T-helper 17 cell (primary cell): ENCODE measurements around the gene POU2F3. TPM values are rescaled to one million over a fixed set of nuclear protein-coding genes. Genes with fewer than 3 reads are reported as not detected.
A peak's percentile ranks its signal among the peaks of the same experiment; 100 is the strongest.

Experiments used
- ATAC-seq: fragments of 150-1000 bp; cut with Tn5 transposase; 2 replicates; pipeline ENCODE4 v1.10.0; 2021; ENCODE audit warnings: mild to moderate bottlenecking, moderate library complexity
- DNase-seq, 3 donors: peaks; one replicate each; pipeline versions ENCODE4 v3.0.0 to v3.0.0-alpha.2; 2020 to 2021
- H3K9me3 ChIP-seq: one replicate; pipeline ENCODE4 v1.7.0; 2013; ENCODE audit warnings: low read length, mild to moderate bottlenecking; ENCODE audit not compliant: control insufficient read depth, poor library complexity, severe bottlenecking
- H3K27ac Mint-ChIP-seq: one replicate; pipeline ENCODE4 v1.8.0; 2022; ENCODE audit warnings: mild to moderate bottlenecking, moderate library complexity, mixed read lengths
- H3K27me3 Mint-ChIP-seq: one replicate; pipeline ENCODE4 v1.8.0; 2022; ENCODE audit warnings: mixed read lengths
- H3K36me3 Mint-ChIP-seq: one replicate; pipeline ENCODE4 v1.8.0; 2022; ENCODE audit warnings: low read depth, mixed read lengths
- H3K4me1 Mint-ChIP-seq: one replicate; pipeline ENCODE4 v1.8.0; 2022; ENCODE audit warnings: mild to moderate bottlenecking, mixed read lengths
- H3K4me3 Mint-ChIP-seq: one replicate; pipeline ENCODE4 v1.8.0; 2022; ENCODE audit warnings: mild to moderate bottlenecking, moderate library complexity, mixed read lengths
- total RNA-seq, 4 donors: library from RNA in 2 of 4; stranded (reverse) in 2 of 4; gene quantifications; one replicate each; pipeline ENCODE4 v1.2.3 and lab custom pipeline; 2022 to 2026

Gene POU2F3
- total RNA-seq, 2 donors from 2014 or later, result not detected

DNA sequence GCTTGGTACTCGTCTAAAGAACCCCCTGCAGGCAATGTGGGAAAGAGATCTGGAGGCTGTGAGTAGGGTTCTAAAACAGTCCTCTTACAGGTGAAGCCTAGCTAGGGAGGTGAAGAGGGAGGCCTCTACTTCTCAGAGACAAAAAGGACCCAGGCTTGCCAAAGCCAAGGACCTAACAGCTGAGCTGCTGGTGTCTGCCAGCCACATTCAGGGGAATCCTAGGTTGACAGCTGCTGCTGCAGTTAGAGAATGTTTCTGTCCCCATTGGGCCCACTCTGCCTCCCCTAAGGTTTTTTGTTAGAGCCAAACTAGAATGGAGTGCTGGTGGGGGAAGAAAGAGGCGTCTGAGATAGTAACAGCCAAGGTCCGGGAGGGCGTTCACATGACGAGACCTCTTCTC lies 58.5 kb downstream of the POU2F3 start:
- no peak for ATAC-seq
- Mint-ChIP-seq H3K36me3 (no peaks in the 10 kb centered on the region), H3K4me1 (peaks cover 9% of the 10 kb centered on the region), H3K27me3 (peaks cover 70% of the 10 kb centered on the region), H3K27ac (no peak overlapping the region), H3K4me3 (no peak overlapping the region)
- H3K9me3 ChIP-seq, result no peaks in the 10 kb centered on the region
- DNase-seq, result no peak

DNA sequence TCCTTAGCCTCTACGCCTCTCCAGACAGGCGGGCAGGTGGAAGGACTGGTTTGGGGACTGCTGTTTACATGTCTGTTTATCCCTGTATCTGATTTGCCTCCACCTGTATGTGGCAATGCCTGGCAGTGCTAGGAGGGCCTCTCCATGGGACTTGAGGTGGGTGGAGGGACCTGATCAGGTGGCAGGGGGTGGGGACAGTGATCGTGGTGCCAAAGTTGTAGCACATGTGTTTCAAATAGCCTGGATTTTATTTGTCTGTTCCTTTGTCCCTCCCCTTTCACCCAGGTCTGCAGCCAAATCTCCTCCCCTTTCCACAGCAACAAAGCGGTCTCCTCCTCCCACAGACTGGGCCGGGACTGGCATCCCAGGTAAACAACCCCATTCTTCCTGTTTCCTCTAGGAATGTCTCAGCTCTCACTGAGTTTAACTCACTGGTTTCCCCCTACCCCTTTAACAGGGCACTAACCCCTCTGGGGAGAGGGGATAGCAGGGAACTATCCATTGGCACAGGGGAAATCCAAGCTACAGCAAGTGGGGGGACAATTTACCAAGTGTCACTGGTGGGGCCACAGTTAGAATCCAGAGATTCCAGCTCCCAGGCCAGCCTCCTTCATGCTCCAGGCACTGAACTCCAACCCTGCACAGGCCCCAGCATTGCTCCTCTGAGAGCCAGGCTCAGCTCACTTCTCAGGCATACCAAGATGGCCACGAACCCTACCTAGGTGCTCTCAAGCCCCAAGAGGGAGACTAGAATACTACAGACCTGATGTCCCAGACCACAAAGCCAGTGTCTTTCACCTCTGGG lies 62.3 kb downstream of the POU2F3 start:
- no peaks in the 10 kb centered on the region for H3K9me3 ChIP-seq
- H3K36me3 Mint-ChIP-seq, result no peaks in the 10 kb centered on the region
- DNase-seq, result no peak
- H3K27me3 Mint-ChIP-seq, result peaks cover 56% of the 10 kb centered on the region
- no peak overlapping the region for H3K4me3 Mint-ChIP-seq
- H3K4me1 Mint-ChIP-seq, result peaks cover 15% of the 10 kb centered on the region
- H3K27ac Mint-ChIP-seq, result no peak overlapping the region
- no peak for ATAC-seq

DNA sequence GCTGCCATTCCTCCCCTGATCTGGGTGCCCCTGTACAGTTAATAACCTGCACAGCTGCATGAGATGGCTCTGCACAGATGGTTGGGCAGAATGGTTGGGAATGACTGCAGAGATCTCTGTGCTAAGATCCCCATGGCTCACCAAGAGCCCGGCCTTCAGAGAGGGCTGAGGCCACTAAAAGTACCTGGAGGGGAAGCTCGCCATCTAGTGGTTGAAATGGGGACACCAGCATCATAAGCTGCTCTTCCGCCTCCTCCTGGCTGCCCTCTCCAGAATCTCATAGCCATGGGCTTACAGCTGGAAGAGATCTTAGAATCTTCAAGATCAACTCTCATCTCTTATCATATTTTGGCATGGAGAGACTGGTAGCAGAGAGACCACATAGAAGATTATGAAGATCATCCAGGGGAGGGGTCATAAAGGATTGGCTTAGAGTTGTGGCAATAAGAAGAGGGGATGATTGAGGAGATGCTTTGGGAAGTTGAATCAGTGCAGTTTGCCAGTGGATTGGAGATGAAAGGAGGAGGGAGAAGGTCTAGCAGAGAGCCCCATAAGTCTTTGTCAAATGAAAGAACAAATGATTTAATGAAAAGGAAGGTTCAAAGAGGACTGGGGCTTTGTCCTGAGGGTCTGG lies 63.2 kb downstream of the POU2F3 start:
- no peaks in the 10 kb centered on the region for H3K36me3 Mint-ChIP-seq
- H3K27me3 Mint-ChIP-seq, result peaks cover 51% of the 10 kb centered on the region
- H3K4me3 Mint-ChIP-seq, result no peak overlapping the region
- H3K4me1 Mint-ChIP-seq, result peaks cover 12% of the 10 kb centered on the region
- ATAC-seq, result peak; percentile 80
- H3K9me3 ChIP-seq, result no peaks in the 10 kb centered on the region
- no peak overlapping the region for H3K27ac Mint-ChIP-seq
- peak; percentile 15 to 50 (median 32) for DNase-seq

DNA sequence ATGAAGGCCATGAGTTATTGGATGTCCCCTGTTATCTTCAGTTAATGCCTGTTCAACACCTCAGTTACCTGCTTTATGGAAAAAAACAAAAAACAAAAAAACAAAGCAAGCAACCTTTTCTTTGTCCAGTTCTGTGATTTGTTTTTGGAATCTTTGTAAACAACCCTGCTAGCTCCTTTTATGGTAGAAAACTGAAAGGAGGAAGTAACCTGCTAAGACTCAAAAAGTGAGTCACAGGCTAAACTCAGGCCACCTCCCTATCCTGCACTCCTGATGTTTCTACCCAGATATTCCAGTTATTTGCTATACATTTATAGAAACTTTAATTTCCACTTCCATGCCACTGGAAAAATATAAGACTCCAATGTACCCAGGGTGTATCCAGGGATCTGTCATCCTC lies 64.6 kb downstream of the POU2F3 start:
- no peak overlapping the region for H3K27ac Mint-ChIP-seq
- no peaks in the 10 kb centered on the region for H3K36me3 Mint-ChIP-seq
- ATAC-seq (no peak), DNase-seq (no peak)
- H3K4me3 Mint-ChIP-seq, result no peak overlapping the region
- H3K9me3 ChIP-seq, result peaks cover under 1% of the 10 kb centered on the region
- H3K27me3 Mint-ChIP-seq, result peaks cover 50% of the 10 kb centered on the region
- peaks cover 10% of the 10 kb centered on the region for H3K4me1 Mint-ChIP-seq

DNA sequence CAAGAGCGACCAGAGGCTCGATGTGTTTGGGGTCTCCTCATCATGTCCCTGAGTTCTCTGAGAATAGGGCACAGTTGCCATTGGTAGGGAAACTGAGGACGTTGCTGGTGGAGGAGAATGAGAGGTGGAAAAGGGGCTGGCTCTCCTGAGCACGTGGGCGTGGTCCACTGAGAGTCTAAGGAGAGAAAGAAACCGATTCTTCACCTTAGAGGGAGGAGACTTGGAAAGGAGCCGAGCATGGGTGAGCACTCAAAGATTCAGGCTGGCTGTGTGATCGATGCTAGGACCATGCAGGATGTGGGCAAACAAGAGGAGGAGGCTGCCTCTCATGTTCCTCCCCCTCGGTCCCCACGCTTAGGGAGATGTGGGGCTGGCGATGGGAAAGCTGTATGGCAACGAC lies 65.3 kb downstream of the POU2F3 start:
- no peak for ATAC-seq
- DNase-seq, result no peak
- Mint-ChIP-seq H3K4me1 (peaks cover 10% of the 10 kb centered on the region), H3K4me3 (no peak overlapping the region), H3K27ac (no peak overlapping the region), H3K36me3 (no peaks in the 10 kb centered on the region), H3K27me3 (peaks cover 45% of the 10 kb centered on the region)
- H3K9me3 ChIP-seq, result peaks cover 3% of the 10 kb centered on the region

DNA sequence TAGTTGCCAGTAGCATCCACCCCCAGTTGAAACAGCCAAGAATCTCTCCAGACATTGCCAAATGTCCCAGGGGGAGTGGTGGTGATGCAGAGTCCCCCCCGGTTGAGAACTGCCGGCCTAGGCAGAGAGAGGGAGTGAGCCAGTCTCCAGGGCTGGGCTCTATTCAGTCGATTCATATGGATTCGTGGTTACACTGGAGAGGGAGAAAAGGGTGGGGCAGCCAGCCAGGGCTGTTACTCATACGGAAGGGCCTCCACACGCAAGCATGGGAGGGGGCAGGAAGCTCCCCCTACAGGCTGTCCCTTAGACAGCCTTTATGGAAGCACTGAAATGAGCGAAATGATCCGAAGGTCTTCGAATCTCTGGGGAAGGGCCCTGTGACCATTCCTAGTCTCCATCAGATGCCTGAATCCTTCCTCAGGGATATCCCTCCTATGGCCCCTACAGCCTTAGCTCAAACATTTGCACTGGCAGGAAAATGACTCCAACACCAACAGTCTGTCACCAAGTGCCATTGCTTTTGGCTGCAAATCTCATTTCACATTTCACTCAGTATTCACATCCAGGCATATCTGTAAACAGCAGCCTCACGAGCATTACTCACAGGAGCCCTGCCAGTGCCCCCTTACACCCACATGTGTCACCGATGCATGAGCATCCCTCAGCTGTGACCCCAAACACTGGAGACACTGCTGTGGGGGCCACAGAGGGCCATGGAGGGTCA lies 66.7 kb downstream of the POU2F3 start:
- Mint-ChIP-seq H3K4me3 (no peak overlapping the region), H3K36me3 (no peaks in the 10 kb centered on the region), H3K4me1 (peaks cover 10% of the 10 kb centered on the region), H3K27me3 (peaks cover 41% of the 10 kb centered on the region), H3K27ac (no peak overlapping the region)
- DNase-seq, result no peak
- ATAC-seq, result no peak
- peaks cover 3% of the 10 kb centered on the region for H3K9me3 ChIP-seq

DNA sequence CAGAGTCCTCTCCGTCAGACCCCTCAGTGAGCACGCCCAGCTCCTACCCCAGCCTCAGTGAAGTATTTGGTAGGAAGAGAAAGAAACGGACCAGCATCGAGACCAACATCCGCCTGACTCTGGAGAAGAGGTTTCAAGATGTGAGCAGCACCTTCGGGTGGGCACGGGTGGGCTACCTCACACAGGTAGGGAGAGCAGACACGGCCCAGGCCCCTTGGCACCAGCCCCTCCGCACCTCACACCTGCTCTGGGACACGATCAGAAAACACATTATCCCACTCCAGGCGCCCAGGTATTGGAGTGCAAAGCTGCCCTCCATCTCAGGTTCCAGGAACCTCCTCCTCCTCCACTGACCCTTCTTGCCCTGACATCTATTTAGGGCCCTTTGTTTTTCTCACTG lies 67.5 kb downstream of the POU2F3 start:
- H3K9me3 ChIP-seq, result peaks cover 3% of the 10 kb centered on the region
- H3K27me3 Mint-ChIP-seq, result peaks cover 35% of the 10 kb centered on the region
- ATAC-seq, result no peak
- no peak overlapping the region for H3K4me3 Mint-ChIP-seq
- DNase-seq, result no peak
- no peak overlapping the region for H3K27ac Mint-ChIP-seq
- no peaks in the 10 kb centered on the region for H3K36me3 Mint-ChIP-seq
- H3K4me1 Mint-ChIP-seq, result peaks cover 10% of the 10 kb centered on the region

DNA sequence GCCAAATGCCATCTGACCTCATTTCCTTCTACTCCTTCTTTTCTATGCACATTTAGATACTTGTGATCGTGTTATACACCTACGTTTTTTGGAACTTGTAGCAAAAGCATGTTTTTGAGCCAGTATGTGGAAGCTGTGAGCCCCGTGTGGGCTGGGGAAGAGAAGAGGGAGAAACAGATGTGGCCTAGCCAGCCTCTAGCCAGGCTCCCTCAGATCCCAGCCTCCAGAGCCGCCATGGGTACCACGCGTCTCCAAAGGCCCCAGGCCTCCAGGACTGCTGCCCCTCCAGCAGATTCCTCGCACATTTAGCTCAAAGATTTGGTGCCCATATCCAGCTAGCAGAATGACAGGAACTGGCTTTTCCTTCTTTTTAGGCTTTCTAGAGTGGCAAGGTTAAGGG lies 68.1 kb downstream of the POU2F3 start:
- Mint-ChIP-seq H3K27ac (peak overlapping the region; percentile 43), H3K4me3 (no peak overlapping the region), H3K4me1 (peaks cover 10% of the 10 kb centered on the region), H3K27me3 (peaks cover 39% of the 10 kb centered on the region), H3K36me3 (no peaks in the 10 kb centered on the region)
- H3K9me3 ChIP-seq, result peaks cover 3% of the 10 kb centered on the region
- DNase-seq, result no peak
- ATAC-seq, result no peak

DNA sequence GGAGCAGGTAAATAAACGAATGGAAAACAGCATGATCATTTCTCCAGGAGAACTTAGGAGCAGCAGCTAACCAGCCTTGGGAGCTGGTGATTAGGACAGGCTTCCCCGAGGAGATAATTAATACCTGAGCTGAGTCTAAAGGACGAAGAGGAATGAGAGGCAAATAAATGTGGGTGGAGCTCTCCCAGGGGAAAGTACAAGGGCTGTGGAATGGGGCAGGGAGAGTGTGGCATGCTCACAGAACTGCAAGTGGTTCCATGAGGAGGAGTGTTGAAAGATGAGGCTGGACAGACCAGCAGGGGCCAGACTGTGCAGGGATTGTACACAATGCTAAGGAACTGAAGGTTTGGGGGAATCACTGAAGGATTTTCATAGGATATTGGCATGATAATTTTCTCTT lies 70.9 kb downstream of the POU2F3 start:
- ATAC-seq, result no peak
- no peaks in the 10 kb centered on the region for H3K36me3 Mint-ChIP-seq
- peaks cover 26% of the 10 kb centered on the region for H3K27me3 Mint-ChIP-seq
- H3K9me3 ChIP-seq, result peaks cover 3% of the 10 kb centered on the region
- no peak overlapping the region for H3K4me3 Mint-ChIP-seq
- DNase-seq, result no peak
- H3K27ac Mint-ChIP-seq, result no peak overlapping the region
- H3K4me1 Mint-ChIP-seq, result peaks cover 6% of the 10 kb centered on the region

DNA sequence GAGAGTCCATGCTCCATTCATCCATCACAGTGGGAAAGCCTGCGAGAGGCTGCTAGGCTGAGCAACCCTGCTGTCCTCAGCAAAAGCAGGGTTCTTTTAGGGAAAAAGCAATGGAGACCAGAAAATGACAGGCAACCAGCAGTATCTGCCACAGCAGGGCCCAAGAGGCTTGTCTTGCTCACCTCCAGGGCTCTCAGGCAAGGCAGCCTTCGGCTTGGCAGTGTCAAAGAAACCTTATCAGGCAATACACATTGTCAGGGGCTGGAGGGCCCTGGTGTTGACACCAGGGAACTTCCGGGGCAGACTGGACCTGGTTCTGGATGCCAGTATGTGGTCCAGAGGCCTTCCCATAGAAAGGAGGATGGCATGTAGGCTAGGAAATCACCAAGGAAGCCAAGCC lies 74.9 kb downstream of the POU2F3 start:
- peaks cover 4% of the 10 kb centered on the region for H3K4me1 Mint-ChIP-seq
- peaks cover 41% of the 10 kb centered on the region for H3K27me3 Mint-ChIP-seq
- no peaks in the 10 kb centered on the region for H3K9me3 ChIP-seq
- DNase-seq (no peak), ATAC-seq (no peak)
- H3K36me3 Mint-ChIP-seq, result peaks cover 4% of the 10 kb centered on the region
- no peak overlapping the region for H3K4me3 Mint-ChIP-seq
- H3K27ac Mint-ChIP-seq, result no peak overlapping the region

DNA sequence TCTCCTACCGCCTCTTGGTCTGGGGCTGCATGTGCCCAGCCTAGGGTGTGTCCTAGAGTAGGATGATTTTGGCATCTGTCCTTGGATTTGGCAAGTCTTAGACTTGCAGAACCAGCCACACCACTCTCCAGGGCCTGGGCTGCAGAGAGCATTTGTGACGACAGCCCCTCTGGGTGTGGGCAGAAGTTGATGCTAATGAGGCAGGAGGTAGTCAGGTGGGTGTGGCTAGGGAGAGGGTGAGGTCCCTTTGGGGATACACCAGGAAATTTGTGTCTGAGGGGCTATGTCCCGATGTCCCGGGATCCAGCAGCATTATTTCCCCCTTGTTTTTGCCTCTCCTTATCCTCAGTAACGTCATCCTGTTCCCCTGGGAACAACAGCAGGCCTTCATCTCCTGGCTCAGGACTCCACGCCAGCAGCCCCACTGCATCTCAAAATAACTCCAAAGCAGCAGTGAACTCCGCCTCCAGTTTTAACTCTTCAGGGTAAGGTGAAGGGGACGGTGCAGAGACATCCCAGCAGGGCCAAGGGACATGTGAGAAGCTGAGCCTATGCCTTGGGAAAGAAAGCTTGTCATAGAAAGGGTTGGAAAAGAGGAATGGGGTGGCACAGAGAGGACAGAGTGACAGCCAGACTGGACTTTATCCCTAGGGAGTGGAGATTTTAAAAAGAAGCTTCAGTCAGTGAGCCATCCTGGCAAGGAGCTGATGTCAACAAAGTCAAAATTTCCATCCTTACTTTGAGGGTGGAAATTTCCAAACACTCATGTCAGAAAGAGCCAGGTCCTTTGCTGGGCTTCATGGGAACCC lies 77.1 kb downstream of the POU2F3 start:
- H3K9me3 ChIP-seq, result no peaks in the 10 kb centered on the region
- Mint-ChIP-seq H3K4me3 (no peak overlapping the region), H3K4me1 (peaks cover 4% of the 10 kb centered on the region), H3K36me3 (peaks cover 4% of the 10 kb centered on the region), H3K27me3 (peaks cover 52% of the 10 kb centered on the region), H3K27ac (no peak overlapping the region)
- DNase-seq, result no peak
- no peak for ATAC-seq

DNA sequence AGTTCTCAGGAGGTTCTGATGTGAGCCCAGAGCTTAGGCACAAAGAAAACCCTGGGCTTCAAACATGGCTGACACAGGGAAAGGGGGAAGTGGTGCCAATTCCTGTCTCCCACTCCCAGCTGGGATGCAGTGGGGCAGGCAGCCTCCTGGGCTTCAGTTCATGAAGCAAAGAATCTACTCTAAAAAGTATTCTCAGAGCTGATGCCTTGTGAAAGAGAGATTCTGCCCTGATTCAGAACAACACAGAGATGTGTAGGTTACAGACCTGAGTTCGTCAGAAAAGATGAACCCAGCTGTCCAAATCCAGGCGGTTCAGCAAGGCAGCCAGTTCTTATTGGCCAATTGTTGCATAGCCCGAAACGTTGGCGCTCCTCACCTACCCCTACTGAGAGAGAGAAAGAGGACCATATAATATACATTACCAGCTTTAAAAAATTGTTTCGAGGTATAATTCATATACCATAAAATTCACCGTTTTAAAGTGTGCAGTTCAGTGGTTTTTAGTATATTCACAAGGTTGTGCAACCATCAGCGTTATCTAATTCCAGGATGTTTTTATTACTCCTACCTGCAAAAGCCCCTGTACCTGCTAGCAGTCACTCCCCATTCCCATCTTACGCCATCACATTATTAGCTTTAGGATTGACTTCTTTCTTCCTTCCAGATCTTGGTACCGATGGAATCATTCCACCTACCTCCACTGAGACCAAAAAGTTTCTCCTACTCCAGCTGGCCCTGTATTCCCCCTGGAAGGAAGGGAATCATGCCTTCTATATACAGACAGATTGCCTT lies 77.9 kb downstream of the POU2F3 start:
- ATAC-seq (no peak), DNase-seq (no peak)
- H3K4me3 Mint-ChIP-seq, result no peak overlapping the region
- no peak overlapping the region for H3K27ac Mint-ChIP-seq
- peaks cover 4% of the 10 kb centered on the region for H3K4me1 Mint-ChIP-seq
- H3K36me3 Mint-ChIP-seq, result peaks cover 4% of the 10 kb centered on the region
- peaks cover 52% of the 10 kb centered on the region for H3K27me3 Mint-ChIP-seq
- H3K9me3 ChIP-seq, result no peaks in the 10 kb centered on the region
